WERI-Rb-1 (cell line): ENCODE results near the gene CD28.

Experiments used
- DNase-seq: peaks from one replicate; pipeline ENCODE4 v3.0.0-alpha.2; 2020
- H3K27ac ChIP-seq: fragments of 250-450 bp; sonication (Bioruptor Pico); 2 replicates; pipeline ENCODE4 v1.5.1; 2020; ENCODE audit warnings: mild to moderate bottlenecking, moderate library complexity
- H3K27me3 ChIP-seq: fragments of 250-450 bp; sonication (Bioruptor Pico); 2 replicates; pipeline ENCODE4 v1.5.1; 2021; ENCODE audit warnings: mild to moderate bottlenecking, low read depth, moderate library complexity; ENCODE audit not compliant: insufficient read depth, severe bottlenecking
- H3K36me3 ChIP-seq: fragments of 250-450 bp; sonication (Bioruptor Pico); 2 replicates; pipeline ENCODE4 v1.5.1; 2020; ENCODE audit warnings: mild to moderate bottlenecking, moderate library complexity
- H3K4me3 ChIP-seq: 2 replicates; pipeline ENCODE4 v1.5.1; 2011; ENCODE audit warnings: low read depth, mild to moderate bottlenecking, control low read depth, low read length
- H3K9me3 ChIP-seq: fragments of 250-450 bp; sonication (Bioruptor Pico); 2 replicates; pipeline ENCODE4 v1.5.1; 2021; ENCODE audit warnings: mild to moderate bottlenecking, moderate library complexity; ENCODE audit not compliant: severe bottlenecking
- TF ChIP-seq, protein P1 (sequence below): IDR thresholded peaks from 2 replicates; pipeline ENCODE4 v1.5.1; 2011; ENCODE audit warnings: low read depth, mild to moderate bottlenecking, control low read depth, inconsistent platforms, low read length

The CD28 gene

GRCh38 chr2:203711399-203711798 is 5.0 kb downstream of the CD28 start:
- Histone ChIP-seq H3K36me3 (no peaks in the 10 kb centered on the region), H3K27me3 (no peaks in the 10 kb centered on the region), H3K4me3 (no peak overlapping the region), H3K9me3 (no peaks in the 10 kb centered on the region), H3K27ac (no peak overlapping the region)
- DNase-seq, result no peak
- TF ChIP-seq, protein P1, sequence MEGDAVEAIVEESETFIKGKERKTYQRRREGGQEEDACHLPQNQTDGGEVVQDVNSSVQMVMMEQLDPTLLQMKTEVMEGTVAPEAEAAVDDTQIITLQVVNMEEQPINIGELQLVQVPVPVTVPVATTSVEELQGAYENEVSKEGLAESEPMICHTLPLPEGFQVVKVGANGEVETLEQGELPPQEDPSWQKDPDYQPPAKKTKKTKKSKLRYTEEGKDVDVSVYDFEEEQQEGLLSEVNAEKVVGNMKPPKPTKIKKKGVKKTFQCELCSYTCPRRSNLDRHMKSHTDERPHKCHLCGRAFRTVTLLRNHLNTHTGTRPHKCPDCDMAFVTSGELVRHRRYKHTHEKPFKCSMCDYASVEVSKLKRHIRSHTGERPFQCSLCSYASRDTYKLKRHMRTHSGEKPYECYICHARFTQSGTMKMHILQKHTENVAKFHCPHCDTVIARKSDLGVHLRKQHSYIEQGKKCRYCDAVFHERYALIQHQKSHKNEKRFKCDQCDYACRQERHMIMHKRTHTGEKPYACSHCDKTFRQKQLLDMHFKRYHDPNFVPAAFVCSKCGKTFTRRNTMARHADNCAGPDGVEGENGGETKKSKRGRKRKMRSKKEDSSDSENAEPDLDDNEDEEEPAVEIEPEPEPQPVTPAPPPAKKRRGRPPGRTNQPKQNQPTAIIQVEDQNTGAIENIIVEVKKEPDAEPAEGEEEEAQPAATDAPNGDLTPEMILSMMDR, result no peak

DNA sequence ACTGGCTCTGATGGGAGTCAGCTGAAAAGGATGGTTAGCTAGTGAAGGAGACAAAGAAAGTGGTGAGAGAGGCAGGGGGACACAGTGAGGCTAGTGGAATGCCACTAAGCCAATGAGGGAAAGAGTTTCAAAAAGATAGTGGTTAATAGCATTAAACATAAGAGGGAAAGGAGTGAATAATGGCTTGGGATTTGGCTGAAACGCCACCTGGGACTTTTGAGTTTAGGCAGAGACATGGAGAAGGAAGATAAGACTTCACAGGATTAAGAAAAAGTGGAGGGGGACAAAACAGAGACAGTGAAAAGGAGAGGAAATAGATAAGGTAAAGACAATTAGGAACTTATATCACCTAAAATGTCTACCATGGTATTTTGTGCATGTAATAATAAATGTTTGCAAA is 6.9 kb downstream of the CD28 start:
- peak; percentile 26 for DNase-seq
- Histone ChIP-seq H3K4me3 (no peak overlapping the region), H3K27me3 (no peaks in the 10 kb centered on the region), H3K27ac (no peak overlapping the region), H3K36me3 (no peaks in the 10 kb centered on the region), H3K9me3 (no peaks in the 10 kb centered on the region)
- TF ChIP-seq, protein P1, result no peak

DNA sequence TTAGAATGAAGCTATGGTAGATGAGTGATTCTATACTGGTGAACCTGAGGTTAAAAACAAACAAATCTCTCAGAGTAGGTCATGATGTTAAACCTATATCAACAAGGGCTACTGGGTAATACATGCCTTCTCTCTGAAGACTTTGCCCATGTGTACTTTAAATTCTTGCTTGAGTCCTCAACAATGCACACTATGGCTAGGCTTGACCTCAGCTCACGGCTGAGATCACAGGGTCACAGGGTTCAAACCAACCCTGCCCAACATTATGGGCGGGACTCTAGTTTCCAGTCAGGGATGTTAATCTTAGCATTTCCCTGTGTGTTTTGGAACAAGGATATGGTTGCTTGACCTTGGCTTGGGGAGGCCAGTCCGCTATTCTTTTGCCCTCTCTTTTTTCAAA is 7.7 kb downstream of the CD28 start:
- no peaks in the 10 kb centered on the region for H3K27me3 ChIP-seq
- no peaks in the 10 kb centered on the region for H3K9me3 ChIP-seq
- TF ChIP-seq, protein P1, result no peak
- no peak overlapping the region for H3K27ac ChIP-seq
- H3K4me3 ChIP-seq, result no peak overlapping the region
- DNase-seq, result no peak
- no peaks in the 10 kb centered on the region for H3K36me3 ChIP-seq

- no peaks in the 10 kb centered on the region for H3K9me3 ChIP-seq
- DNase-seq, result no peak
- H3K4me3 ChIP-seq, result no peak overlapping the region
- no peaks in the 10 kb centered on the region for H3K36me3 ChIP-seq
- no peaks in the 10 kb centered on the region for H3K27me3 ChIP-seq
- no peak overlapping the region for H3K27ac ChIP-seq
- TF ChIP-seq, protein P1, result no peak
Observed at GRCh38 chr2:203715744-203716143, 9.3 kb downstream of the CD28 start.

DNA sequence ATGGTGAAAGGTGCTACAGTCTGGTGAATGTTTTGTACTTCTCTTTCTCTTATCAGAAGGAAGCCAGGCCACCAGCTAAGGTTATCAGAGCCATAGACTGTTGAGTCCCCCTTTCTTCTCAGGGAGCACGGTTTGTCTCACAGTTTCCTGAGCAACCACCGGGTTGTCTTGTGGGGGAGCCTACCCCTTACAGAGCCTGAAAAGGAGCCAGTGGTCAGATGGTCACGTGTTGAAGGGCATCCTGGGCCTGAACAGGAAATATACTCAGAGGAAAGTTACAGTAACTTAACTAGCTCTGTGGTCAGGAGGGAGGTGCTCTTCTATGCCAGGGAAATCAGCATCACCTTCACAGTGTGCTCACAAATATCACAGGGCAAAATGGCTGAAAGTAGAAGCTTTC is 11.6 kb downstream of the CD28 start:
- DNase-seq, result no peak
- H3K27ac ChIP-seq, result no peak overlapping the region

More for the DNA sequence above, 11.6 kb downstream of the CD28 start:
- Histone ChIP-seq H3K36me3 (no peaks in the 10 kb centered on the region), H3K27me3 (no peaks in the 10 kb centered on the region), H3K9me3 (no peaks in the 10 kb centered on the region), H3K4me3 (no peak overlapping the region)
- TF ChIP-seq, protein P1, result no peak
